Measurements from ENCODE around the gene SERPINA4.

DNA sequence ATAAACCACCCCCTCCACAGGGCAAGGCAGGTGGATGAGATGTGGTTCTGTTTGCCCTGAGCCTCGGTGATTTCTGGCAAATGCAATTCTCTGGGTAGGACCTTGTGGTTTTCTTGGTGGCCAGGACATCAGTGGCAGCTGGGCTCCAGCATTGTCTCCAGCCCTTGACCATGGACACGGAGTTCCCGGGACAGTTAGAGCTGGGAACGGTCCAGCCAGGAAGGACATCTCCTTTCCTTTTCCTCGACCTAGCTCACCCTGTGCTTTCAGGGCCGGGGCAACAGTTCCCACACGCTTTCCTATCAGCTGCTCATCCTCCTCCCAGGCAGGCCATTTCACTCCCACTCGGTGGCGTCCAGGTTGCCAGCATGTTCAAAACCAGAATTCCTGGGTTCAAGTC lies 9.2 kb downstream of the SERPINA4 start:
- TF ChIP-seq, protein P1, sequence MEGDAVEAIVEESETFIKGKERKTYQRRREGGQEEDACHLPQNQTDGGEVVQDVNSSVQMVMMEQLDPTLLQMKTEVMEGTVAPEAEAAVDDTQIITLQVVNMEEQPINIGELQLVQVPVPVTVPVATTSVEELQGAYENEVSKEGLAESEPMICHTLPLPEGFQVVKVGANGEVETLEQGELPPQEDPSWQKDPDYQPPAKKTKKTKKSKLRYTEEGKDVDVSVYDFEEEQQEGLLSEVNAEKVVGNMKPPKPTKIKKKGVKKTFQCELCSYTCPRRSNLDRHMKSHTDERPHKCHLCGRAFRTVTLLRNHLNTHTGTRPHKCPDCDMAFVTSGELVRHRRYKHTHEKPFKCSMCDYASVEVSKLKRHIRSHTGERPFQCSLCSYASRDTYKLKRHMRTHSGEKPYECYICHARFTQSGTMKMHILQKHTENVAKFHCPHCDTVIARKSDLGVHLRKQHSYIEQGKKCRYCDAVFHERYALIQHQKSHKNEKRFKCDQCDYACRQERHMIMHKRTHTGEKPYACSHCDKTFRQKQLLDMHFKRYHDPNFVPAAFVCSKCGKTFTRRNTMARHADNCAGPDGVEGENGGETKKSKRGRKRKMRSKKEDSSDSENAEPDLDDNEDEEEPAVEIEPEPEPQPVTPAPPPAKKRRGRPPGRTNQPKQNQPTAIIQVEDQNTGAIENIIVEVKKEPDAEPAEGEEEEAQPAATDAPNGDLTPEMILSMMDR (IDR thresholded peaks at IDR 0.05; ENCODE audit: low read depth, low read length, poor library complexity, severe bottlenecking): no peak
- no peak for TF ChIP-seq EZH2phosphoT487 (IDR thresholded peaks at IDR 0.05; ENCODE audit: borderline replicate concordance, low read length)
